ENCODE measurements around the gene VAPA. TPM values are rescaled to one million over a fixed set of nuclear protein-coding genes. Genes with fewer than 3 reads are reported as not detected.

VAPA gene
- total and polyA plus RNA-seq, 10 of the 15 experiments (the other 5 are each of a cell fraction or from before 2014, with no cell fraction given), result 70.9 to 252 (median 166) TPM

DNA sequence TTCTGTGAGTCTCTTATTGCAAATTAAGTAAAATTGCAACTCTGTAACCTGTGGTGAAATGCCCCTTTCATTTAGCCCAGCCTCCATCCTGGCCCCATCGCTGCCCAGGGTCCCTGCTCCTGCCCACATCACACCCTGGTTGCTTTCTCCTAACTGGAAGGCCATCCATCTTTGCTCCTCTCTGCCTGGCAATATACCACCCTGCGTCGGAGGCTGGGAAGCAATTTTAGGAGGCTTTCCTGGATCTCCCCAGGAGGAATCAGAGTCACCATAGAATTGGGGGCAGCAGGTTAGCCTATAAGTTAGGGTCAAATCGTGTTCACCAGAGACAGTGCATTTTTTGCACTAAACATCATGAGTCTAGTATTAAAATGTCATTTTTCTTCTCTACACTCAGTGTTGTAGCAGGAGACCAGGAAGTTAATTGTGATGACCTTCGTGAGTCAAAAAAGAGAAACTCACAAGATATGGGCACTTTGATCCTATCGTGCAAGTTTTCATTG lies 42.5 kb upstream of the VAPA start (continued):
- no peak for TF ChIP-seq MEF2B (IDR thresholded peaks at IDR 0.05; ENCODE audit: partially characterized antibody, poor library complexity, severe bottlenecking)
- no peak for TF ChIP-seq CEBPZ (IDR thresholded peaks at IDR 0.05; ENCODE audit: low read depth, low read length)
- no peak for TF ChIP-seq SIN3A (IDR thresholded peaks at IDR 0.05; ENCODE audit: low read depth, low read length)
- TF ChIP-seq IKZF2 (IDR thresholded peaks at IDR 0.05), result no peak
- no peak for TF ChIP-seq RB1 (IDR thresholded peaks at IDR 0.05; ENCODE audit: borderline replicate concordance)

- H3K4me3 ChIP-seq, result no peak overlapping the region
- FAIRE-seq (no peak), DNase-seq (ENCODE audit: low read depth, low spot score) (no peak), ATAC-seq (no peak)
- intact Hi-C loops (cut with micrococcal nuclease; ENCODE audit: unreplicated experiment), result loop anchor here (10.0 kb wide), 1 partner anchor 72 kb away; no protein-coding TSS in a partner anchor
- H3K9me3 ChIP-seq (replicated peaks; ENCODE audit: control insufficient read depth, insufficient read depth, low read length), result no peaks in the 10 kb centered on the region
- H3K4me1 ChIP-seq (ENCODE audit: control insufficient read depth, insufficient read depth, low read length), result peaks cover 11% of the 10 kb centered on the region
- ChIA-PET RAD21 (ENCODE audit: unreplicated experiment) (no interaction called here), POLR2A (no interaction called here), CTCF (no interaction called here), SMC1A (ENCODE audit: uncharacterized antibody, unreplicated experiment) (interaction anchor here (1.2 kb wide), 1 partner anchor 11 kb away, joined by 4 read pairs; no protein-coding TSS in a partner anchor)
- BruUV-seq (replicated peaks), result no TSS peak
- H3K9ac ChIP-seq (ENCODE audit: control insufficient read depth, insufficient read depth, low read length), result no peak overlapping the region
- no peak overlapping the region for H2AFZ ChIP-seq (ENCODE audit: control insufficient read depth, low read depth, low read length)
- no peaks in the 10 kb centered on the region for H4K20me1 ChIP-seq (ENCODE audit: control insufficient read depth, insufficient read depth)
- H3K79me2 ChIP-seq (ENCODE audit: control insufficient read depth, insufficient read depth, low read length), result no peaks in the 10 kb centered on the region
- no peaks in the 10 kb centered on the region; a peak in 1 of 4 replicates for H3K27me3 ChIP-seq (replicated peaks in 1 of 2; ENCODE audit: control insufficient read depth in 2 of 2, insufficient read depth in 2 of 2, low read length in 1 of 2)
- H3K27ac ChIP-seq (ENCODE audit: control insufficient read depth, insufficient read depth), result no peak overlapping the region
- H3K36me3 ChIP-seq (ENCODE audit: control insufficient read depth in 2 of 2, insufficient read depth in 2 of 2, low read length in 1 of 2), result no peaks in the 10 kb centered on the region
- in situ Hi-C loops (cut with MboI), result no loop called here
- TF ChIP-seq, protein P1, sequence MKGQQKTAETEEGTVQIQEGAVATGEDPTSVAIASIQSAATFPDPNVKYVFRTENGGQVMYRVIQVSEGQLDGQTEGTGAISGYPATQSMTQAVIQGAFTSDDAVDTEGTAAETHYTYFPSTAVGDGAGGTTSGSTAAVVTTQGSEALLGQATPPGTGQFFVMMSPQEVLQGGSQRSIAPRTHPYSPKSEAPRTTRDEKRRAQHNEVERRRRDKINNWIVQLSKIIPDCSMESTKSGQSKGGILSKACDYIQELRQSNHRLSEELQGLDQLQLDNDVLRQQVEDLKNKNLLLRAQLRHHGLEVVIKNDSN (IDR thresholded peaks at IDR 0.05; ENCODE audit: borderline replicate concordance, extremely low read length, insufficient read depth, low read depth, low read length), result no peak
- no peak for TF ChIP-seq CHD2 (IDR thresholded peaks at IDR 0.05; ENCODE audit: borderline replicate concordance, low read depth, low read length)
- H3K4me2 ChIP-seq (ENCODE audit: control insufficient read depth, insufficient read depth), result no peak overlapping the region
Measured at GRCh38 chr18:9872823-9873222, 41.0 kb upstream of the VAPA start.

All from GM12878 (cell line).